ENCODE data around the gene NEK6. TPM values are rescaled to one million over a fixed set of nuclear protein-coding genes. Genes with fewer than 3 reads are reported as not detected.

The NEK6 gene
- total RNA-seq, 1 donor from 2014 or later = 115 TPM

DNA sequence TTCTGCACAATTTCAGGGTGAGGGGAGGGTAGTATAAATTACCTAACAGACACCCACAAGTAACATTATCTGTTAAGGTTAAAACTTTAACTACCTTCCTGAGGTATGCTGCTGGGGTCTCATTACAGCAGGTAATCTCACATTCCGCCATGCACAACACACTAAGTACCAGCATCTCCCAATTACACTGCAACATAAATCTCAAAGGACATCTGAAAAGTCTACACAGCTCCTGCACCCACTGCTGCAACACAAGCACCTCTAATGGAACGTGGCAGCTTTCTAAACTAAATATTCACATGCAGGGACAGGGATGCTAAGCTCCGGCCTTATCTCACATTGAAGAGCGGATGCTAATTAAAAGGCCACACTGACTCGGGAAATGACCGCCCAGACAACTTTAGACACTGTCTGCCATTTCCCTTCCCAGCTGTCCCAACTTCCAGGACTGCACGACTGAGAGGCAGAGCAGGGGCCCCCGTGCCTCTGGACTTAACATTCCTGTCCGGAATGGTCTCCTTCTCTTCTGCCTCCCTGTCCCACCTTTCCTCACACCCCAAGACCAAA is 111.6 kb downstream of the NEK6 start:
- Mint-ChIP-seq H3K27ac (ENCODE audit: unreplicated experiment) (no peak overlapping the region), H3K4me3 (ENCODE audit: unreplicated experiment) (no peak overlapping the region), H3K9me3 (ENCODE audit: unreplicated experiment) (peaks cover 12% of the 10 kb centered on the region), H3K36me3 (ENCODE audit: unreplicated experiment) (peaks cover 16% of the 10 kb centered on the region), H3K27me3 (ENCODE audit: unreplicated experiment) (no peaks in the 10 kb centered on the region), H3K4me1 (ENCODE audit: unreplicated experiment) (peaks cover 21% of the 10 kb centered on the region)
- no peak for DNase-seq (ENCODE audit: extremely low spot score, unreplicated experiment)
- TF ChIP-seq, protein P1, sequence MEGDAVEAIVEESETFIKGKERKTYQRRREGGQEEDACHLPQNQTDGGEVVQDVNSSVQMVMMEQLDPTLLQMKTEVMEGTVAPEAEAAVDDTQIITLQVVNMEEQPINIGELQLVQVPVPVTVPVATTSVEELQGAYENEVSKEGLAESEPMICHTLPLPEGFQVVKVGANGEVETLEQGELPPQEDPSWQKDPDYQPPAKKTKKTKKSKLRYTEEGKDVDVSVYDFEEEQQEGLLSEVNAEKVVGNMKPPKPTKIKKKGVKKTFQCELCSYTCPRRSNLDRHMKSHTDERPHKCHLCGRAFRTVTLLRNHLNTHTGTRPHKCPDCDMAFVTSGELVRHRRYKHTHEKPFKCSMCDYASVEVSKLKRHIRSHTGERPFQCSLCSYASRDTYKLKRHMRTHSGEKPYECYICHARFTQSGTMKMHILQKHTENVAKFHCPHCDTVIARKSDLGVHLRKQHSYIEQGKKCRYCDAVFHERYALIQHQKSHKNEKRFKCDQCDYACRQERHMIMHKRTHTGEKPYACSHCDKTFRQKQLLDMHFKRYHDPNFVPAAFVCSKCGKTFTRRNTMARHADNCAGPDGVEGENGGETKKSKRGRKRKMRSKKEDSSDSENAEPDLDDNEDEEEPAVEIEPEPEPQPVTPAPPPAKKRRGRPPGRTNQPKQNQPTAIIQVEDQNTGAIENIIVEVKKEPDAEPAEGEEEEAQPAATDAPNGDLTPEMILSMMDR (IDR thresholded peaks at IDR 0.05) = no peak

- H3K9me3 Mint-ChIP-seq (ENCODE audit: unreplicated experiment) = peaks cover 12% of the 10 kb centered on the region
- H3K27me3 Mint-ChIP-seq (ENCODE audit: unreplicated experiment) = no peaks in the 10 kb centered on the region
- DNase-seq (ENCODE audit: extremely low spot score, unreplicated experiment) = no peak
- peaks cover 18% of the 10 kb centered on the region for H3K36me3 Mint-ChIP-seq (ENCODE audit: unreplicated experiment)
- TF ChIP-seq, protein P1 (IDR thresholded peaks at IDR 0.05) = no peak
- no peak overlapping the region for H3K27ac Mint-ChIP-seq (ENCODE audit: unreplicated experiment)
- peaks cover 21% of the 10 kb centered on the region for H3K4me1 Mint-ChIP-seq (ENCODE audit: unreplicated experiment)
- no peak overlapping the region for H3K4me3 Mint-ChIP-seq (ENCODE audit: unreplicated experiment)
Observed at GRCh38 chr9:124370896-124371582, 113.3 kb downstream of the NEK6 start.

GRCh38 chr9:124372038-124372437 is 114.3 kb downstream of the NEK6 start:
- no peak overlapping the region for H3K27ac Mint-ChIP-seq (ENCODE audit: unreplicated experiment)
- DNase-seq (ENCODE audit: extremely low spot score, unreplicated experiment) = no peak

GRCh38 chr9:124373386-124373785 is 115.6 kb downstream of the NEK6 start:
- no peak overlapping the region for H3K27ac Mint-ChIP-seq (ENCODE audit: unreplicated experiment)

More at GRCh38 chr9:124372038-124372437, 114.3 kb downstream of the NEK6 start:
- TF ChIP-seq, protein P1 (IDR thresholded peaks at IDR 0.05) = no peak
- H3K27me3 Mint-ChIP-seq (ENCODE audit: unreplicated experiment) = no peaks in the 10 kb centered on the region
- peaks cover 12% of the 10 kb centered on the region for H3K9me3 Mint-ChIP-seq (ENCODE audit: unreplicated experiment)
- peaks cover 16% of the 10 kb centered on the region for H3K4me1 Mint-ChIP-seq (ENCODE audit: unreplicated experiment)
- peaks cover 15% of the 10 kb centered on the region for H3K36me3 Mint-ChIP-seq (ENCODE audit: unreplicated experiment)
- no peak overlapping the region for H3K4me3 Mint-ChIP-seq (ENCODE audit: unreplicated experiment)

GRCh38 chr9:124373851-124374250 is 116.1 kb downstream of the NEK6 start:
- Mint-ChIP-seq H3K9me3 (ENCODE audit: unreplicated experiment) (peaks cover 12% of the 10 kb centered on the region), H3K4me1 (ENCODE audit: unreplicated experiment) (peaks cover 23% of the 10 kb centered on the region), H3K36me3 (ENCODE audit: unreplicated experiment) (peaks cover 15% of the 10 kb centered on the region), H3K27ac (ENCODE audit: unreplicated experiment) (no peak overlapping the region), H3K27me3 (ENCODE audit: unreplicated experiment) (no peaks in the 10 kb centered on the region), H3K4me3 (ENCODE audit: unreplicated experiment) (no peak overlapping the region)
- TF ChIP-seq, protein P1 (IDR thresholded peaks at IDR 0.05) = no peak
- no peak for DNase-seq (ENCODE audit: extremely low spot score, unreplicated experiment)

More at GRCh38 chr9:124373386-124373785, 115.6 kb downstream of the NEK6 start:
- Mint-ChIP-seq H3K4me1 (ENCODE audit: unreplicated experiment) (peaks cover 21% of the 10 kb centered on the region), H3K9me3 (ENCODE audit: unreplicated experiment) (peaks cover 12% of the 10 kb centered on the region), H3K4me3 (ENCODE audit: unreplicated experiment) (no peak overlapping the region), H3K27me3 (ENCODE audit: unreplicated experiment) (no peaks in the 10 kb centered on the region), H3K36me3 (ENCODE audit: unreplicated experiment) (peaks cover 15% of the 10 kb centered on the region)
- TF ChIP-seq, protein P1 (IDR thresholded peaks at IDR 0.05) = no peak
- DNase-seq (ENCODE audit: extremely low spot score, unreplicated experiment) = no peak

Data from osteocyte (in vitro differentiated cells).